Measurements from ENCODE around the gene MCEE.

Gene MCEE

GRCh38 chr2:71073475-71073874 lies 56.6 kb downstream of the MCEE start:
- no peak for DNase-seq (ENCODE audit: extremely low read depth, insufficient read length)
- H3K27me3 ChIP-seq (replicated peaks; ENCODE audit: control insufficient read depth, insufficient read depth, low read length): no peaks in the 10 kb centered on the region
- H3K4me3 ChIP-seq (replicated peaks; ENCODE audit: low read depth, low read length): no peak overlapping the region
- TF ChIP-seq, protein P1, sequence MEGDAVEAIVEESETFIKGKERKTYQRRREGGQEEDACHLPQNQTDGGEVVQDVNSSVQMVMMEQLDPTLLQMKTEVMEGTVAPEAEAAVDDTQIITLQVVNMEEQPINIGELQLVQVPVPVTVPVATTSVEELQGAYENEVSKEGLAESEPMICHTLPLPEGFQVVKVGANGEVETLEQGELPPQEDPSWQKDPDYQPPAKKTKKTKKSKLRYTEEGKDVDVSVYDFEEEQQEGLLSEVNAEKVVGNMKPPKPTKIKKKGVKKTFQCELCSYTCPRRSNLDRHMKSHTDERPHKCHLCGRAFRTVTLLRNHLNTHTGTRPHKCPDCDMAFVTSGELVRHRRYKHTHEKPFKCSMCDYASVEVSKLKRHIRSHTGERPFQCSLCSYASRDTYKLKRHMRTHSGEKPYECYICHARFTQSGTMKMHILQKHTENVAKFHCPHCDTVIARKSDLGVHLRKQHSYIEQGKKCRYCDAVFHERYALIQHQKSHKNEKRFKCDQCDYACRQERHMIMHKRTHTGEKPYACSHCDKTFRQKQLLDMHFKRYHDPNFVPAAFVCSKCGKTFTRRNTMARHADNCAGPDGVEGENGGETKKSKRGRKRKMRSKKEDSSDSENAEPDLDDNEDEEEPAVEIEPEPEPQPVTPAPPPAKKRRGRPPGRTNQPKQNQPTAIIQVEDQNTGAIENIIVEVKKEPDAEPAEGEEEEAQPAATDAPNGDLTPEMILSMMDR (IDR thresholded peaks at IDR 0.05; ENCODE audit: insufficient read depth, low read length, poor library complexity, severe bottlenecking): no peak
- peaks cover 37% of the 10 kb centered on the region for H3K36me3 ChIP-seq (ENCODE audit: control insufficient read depth, insufficient read depth, low read length)

DNA sequence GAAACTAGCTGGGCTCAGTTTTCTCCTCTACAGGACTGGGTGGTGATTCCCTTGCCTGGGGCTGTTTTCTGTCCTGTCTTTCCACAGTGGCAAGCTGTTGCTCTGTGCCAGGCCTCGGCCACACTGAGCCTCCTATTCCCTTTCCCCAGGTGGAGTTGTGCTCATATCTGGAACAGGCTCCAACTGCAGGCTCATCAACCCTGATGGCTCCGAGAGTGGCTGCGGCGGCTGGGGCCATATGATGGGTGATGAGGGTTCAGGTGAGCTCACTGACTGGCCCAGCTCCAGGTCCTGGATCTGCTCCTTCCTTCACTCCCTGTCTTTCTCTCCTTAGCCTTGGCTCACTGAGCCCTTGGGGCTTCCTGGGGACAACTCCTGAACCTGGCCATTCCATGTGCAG lies 57.5 kb downstream of the MCEE start:
- no peak for DNase-seq (ENCODE audit: extremely low read depth, insufficient read length)
- H3K4me3 ChIP-seq (replicated peaks; ENCODE audit: low read depth, low read length): peak overlapping the region; percentile 79
- TF ChIP-seq, protein P1 (IDR thresholded peaks at IDR 0.05; ENCODE audit: insufficient read depth, low read length, poor library complexity, severe bottlenecking): no peak
- H3K36me3 ChIP-seq (ENCODE audit: control insufficient read depth, insufficient read depth, low read length): peaks cover 34% of the 10 kb centered on the region
- H3K27me3 ChIP-seq (replicated peaks; ENCODE audit: control insufficient read depth, insufficient read depth, low read length): no peaks in the 10 kb centered on the region

GRCh38 chr2:71071681-71072398 lies 58.2 kb downstream of the MCEE start:
- peak; percentile 77 for DNase-seq (ENCODE audit: extremely low read depth, insufficient read length)
- TF ChIP-seq, protein P1 (IDR thresholded peaks at IDR 0.05; ENCODE audit: insufficient read depth, low read length, poor library complexity, severe bottlenecking): peak; percentile 49
- Histone ChIP-seq H3K4me3 (replicated peaks; ENCODE audit: low read depth, low read length) (peak overlapping the region; percentile 79), H3K27me3 (replicated peaks; ENCODE audit: control insufficient read depth, insufficient read depth, low read length) (no peaks in the 10 kb centered on the region), H3K36me3 (ENCODE audit: control insufficient read depth, insufficient read depth, low read length) (peaks cover 31% of the 10 kb centered on the region)

DNA sequence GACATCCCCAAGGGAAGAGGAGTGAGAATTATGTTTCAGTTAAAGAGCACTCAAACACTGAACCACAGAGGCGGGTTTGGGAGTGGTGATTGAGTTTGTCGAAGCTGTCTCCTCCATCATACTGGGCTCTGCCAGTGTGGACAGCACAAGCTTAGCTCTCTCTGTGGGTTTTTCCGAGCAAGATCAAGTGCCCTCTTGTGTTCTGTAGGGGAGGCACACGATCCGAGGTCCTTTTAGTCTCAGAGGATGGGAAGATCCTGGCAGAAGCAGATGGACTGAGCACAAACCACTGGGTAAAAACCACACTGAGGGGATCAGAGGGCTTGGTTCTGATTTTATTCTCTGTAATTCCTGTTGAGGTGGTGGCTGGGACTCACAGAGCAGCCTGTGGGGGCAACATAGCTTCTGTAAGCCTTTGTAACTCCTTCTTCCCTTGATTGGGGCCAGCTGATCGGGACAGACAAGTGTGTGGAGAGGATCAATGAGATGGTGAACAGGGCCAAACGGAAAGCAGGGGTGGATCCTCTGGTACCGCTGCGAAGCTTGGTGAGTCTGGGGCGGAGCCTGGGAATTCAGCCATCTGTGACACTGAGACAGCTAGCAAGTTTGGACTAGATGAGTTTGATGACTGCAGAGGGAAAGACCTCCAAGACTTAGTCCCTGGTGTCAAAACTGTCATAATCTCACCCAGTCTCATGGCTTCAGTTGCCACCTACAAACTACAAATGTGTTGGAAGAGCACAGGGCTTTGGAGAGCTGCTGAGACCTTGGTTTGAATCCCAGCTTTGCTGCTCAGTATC lies 59.5 kb downstream of the MCEE start:
- H3K36me3 ChIP-seq (ENCODE audit: control insufficient read depth, insufficient read depth, low read length): peaks cover 21% of the 10 kb centered on the region
- TF ChIP-seq, protein P1 (IDR thresholded peaks at IDR 0.05; ENCODE audit: insufficient read depth, low read length, poor library complexity, severe bottlenecking): peak; percentile 35
- peak overlapping the region; percentile 79 for H3K4me3 ChIP-seq (replicated peaks; ENCODE audit: low read depth, low read length)
- no peaks in the 10 kb centered on the region for H3K27me3 ChIP-seq (replicated peaks; ENCODE audit: control insufficient read depth, insufficient read depth, low read length)
- peak; percentile 28 for DNase-seq (ENCODE audit: extremely low read depth, insufficient read length)

DNA sequence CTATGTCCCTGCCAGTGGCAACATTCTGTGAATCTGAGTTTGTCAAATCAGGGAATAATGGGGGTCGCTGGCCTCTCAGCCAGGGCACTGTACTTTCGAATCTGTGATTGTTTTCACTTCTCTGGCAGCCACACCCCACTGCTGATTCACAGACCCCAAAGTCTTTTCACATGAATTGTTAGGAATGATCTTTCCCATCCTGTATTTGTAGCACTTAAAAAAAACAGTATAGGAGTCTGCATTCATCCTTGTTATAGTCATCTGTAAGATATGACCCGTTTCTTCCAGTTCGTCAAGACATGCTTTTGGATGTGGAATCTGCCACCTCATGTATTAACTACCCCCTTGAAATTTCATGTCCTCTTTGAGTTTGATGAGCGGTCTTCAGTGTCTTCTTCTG lies 60.7 kb downstream of the MCEE start:
- H3K36me3 ChIP-seq (ENCODE audit: control insufficient read depth, insufficient read depth, low read length): peaks cover 19% of the 10 kb centered on the region
- no peaks in the 10 kb centered on the region for H3K27me3 ChIP-seq (replicated peaks; ENCODE audit: control insufficient read depth, insufficient read depth, low read length)
- no peak for DNase-seq (ENCODE audit: extremely low read depth, insufficient read length)
- TF ChIP-seq, protein P1 (IDR thresholded peaks at IDR 0.05; ENCODE audit: insufficient read depth, low read length, poor library complexity, severe bottlenecking): no peak
- peak overlapping the region; percentile 79 for H3K4me3 ChIP-seq (replicated peaks; ENCODE audit: low read depth, low read length)

All from GM06990 (cell line).